NCI-H187 (cell line): ENCODE data around the gene POPDC3.

Experiments
- DNase-seq, 2 experiments: peaks; one replicate each; lab custom pipeline; 2025; lab: John Stamatoyannopoulos, UW

The POPDC3 gene

GRCh38 chr6:105138141-105138540 lies 41.7 kb downstream of the POPDC3 start:
- no peak for DNase-seq

- no peak for DNase-seq
Observed at GRCh38 chr6:105137388-105137787, 42.4 kb downstream of the POPDC3 start.

DNA sequence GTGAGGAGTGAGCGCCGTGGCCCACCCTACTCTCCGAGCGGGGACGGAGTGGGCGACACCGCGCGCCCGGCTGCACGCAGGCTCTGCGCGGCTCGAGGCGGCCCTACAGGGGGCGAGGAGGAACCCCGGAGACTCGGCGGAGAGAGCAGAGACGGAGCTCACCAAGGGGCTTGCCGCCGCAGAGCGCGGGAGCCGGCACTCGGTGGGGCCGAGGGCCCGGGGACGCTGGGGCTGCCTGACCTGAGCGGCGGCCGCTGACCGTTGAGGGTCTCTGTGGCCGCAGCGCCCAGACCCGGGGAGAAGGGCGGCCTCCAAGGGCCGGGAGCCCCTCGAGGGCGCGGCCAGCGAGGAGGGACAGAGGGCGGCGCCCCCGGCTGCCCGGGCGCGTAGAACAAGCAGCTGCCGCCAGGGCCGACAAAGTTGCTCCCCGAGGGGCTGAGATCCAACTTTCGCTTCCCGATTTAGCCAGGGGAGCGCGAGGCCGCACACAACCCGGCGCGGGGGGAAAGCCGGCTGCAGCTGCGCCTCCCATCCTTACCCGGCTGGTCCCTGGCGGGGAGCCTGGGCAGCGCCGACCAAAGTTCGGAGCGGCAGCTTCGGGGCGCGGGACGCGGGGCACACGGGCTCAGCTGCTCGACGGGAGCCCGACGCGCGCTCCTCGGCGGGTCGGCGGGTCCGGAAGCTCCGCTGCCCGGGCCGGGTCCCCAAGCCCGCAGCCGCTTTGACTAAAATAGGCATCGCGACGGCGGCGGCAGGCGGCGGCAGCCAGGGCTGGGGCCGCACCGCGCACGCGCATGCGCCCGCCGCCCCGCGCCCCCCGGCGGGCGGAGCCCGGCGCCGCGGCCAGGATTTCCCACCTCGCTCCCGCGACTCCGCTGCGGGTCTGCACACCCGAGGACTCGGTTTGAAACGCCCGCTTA lies 43.1 kb downstream of the POPDC3 start:
- DNase-seq = no peak

DNA sequence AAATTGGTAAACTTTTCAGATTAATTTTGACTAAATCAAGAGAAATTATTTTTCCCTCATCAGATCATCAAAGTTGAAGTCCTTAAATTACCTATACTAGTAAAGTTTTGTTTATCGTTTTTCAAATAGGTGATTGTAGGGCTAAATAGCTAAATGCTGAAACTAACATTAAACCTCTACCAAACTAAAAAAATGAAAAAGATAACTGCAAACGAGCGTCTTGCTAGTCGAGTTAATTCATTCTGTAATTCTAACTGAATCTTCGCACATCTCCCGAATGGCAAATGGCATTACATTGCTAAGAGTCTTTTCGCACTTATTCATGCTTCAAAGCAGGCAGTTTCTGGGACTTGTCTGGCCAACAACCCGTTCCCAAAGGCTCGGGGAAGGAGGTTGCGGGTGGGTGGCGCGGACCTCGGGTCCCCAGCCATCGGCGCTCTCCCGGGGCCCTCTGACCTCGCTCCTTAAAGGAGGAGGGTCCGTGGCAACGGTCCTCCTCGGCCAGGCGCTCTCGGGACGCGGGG lies 43.8 kb downstream of the POPDC3 start:
- no peak for DNase-seq

DNA sequence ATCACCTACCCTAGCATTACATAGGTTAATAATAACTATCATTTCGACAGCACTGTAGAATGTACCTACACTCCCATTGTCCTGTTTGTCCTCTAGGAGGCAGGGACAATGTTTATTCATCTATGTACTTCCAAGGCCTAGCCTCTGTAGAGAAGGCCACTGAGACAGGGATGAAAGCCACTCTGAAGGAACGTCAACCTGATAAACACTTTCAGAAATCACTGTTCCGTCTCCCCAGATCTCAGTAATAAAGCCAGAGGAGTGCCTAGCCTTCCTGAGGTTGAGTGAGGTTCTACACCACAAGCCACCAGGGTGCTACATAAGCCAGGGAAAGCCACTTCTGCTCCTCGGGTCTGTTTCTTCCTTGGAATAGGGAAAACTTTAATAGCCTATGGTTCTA lies 44.8 kb downstream of the POPDC3 start:
- no peak for DNase-seq

DNA sequence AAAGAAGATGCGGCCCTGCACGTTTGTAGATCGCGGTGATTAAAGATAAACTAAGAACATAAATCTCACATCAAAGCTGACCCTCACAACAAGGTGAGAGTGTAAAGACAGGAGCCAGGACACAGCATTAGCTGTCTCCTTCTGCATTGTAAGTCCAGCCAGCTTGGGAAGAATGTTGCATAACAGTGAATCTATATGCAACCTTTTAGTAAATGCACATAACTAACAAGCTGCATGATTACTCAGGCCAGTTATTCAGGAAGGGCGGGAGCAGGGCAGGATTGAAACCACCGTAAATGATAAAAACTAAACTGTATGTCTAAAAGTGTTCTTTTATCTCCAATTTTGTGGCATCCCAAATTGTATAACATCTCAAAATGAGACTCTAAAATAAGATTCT lies 57.1 kb downstream of the POPDC3 start:
- DNase-seq = no peak

GRCh38 chr6:105121981-105122380 lies 57.8 kb downstream of the POPDC3 start:
- no peak for DNase-seq

GRCh38 chr6:105120570-105120969 lies 59.2 kb downstream of the POPDC3 start:
- DNase-seq = no peak

- DNase-seq = no peak
Observed at GRCh38 chr6:105116150-105116549, 63.7 kb downstream of the POPDC3 start.

DNA sequence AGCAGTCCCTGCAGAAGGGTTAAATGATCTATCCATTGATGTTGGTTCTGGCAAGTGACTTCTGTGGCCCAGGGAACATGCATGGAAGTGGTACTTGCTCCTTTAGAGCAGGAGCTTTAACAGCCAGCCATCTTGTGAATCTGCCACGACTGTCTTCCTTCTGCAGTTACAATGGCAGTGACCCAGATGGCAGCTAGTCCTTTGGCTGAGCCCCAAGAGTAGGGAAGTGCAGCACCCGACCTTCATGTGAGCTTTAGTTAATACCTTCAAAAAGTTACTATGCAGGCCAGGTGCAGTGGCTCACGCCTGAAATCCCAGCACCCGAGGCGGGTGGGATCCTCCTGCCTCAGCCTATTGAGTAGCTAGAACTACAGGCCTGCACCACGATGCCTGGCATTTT lies 66.4 kb downstream of the POPDC3 start:
- no peak for DNase-seq

DNA sequence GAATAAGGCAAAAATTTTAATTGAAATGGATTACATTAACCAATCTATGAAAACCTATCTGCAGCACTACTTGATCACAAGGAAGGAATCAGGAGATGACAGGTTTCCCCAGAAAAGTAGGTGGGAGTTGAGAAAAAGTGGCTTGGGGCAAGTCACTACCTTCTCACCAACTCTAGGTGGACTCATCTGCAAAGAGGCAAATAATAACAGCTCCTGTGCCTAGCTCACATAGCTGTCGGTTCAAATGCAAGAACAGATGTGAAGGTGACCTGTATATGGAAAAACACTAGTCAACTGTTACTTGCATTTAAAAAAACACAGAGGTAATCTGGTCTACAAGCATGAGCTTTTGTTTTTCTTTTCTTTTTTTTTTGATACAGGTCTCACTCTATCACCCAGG lies 67.2 kb downstream of the POPDC3 start:
- DNase-seq = no peak

GRCh38 chr6:105111871-105112270 lies 67.9 kb downstream of the POPDC3 start:
- DNase-seq = no peak

- DNase-seq = no peak
Observed at GRCh38 chr6:105111105-105111504, 68.7 kb downstream of the POPDC3 start.

GRCh38 chr6:105109955-105110895 lies 69.6 kb downstream of the POPDC3 start:
- DNase-seq = no peak

DNA sequence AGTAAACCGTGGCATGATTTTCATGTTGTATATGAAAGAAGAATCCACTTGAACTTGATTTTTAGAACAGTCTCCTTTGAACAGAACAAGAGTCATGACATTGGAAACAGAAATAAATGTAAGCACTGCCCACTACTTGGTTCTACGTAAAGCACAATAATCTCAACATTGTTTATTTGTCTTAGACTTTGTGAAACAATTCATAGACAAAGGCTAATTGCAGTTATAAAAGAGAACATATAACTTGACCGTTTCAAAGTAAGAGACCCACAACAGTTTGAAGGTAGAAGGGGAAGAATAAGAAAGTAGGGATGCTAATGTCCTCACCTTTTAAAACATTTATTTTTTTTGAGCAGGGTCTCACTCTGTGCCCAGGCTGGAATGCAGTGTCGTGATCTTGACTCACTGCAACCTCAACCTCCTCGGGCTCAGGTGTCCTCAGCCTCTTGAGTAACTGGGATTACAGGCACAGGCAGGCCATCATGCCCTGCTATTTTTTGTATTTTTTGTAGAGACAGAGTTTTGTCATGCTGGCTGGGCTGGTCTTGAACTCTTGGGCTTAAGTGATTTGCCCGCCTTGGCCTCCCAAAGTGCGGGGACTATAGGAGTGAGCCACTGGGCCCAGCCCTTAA lies 71.1 kb downstream of the POPDC3 start:
- no peak for DNase-seq
